ENCODE data around the gene SAP30.

Gene SAP30

GRCh38 chr4:173379929-173380328 lies 9.2 kb downstream of the SAP30 start:
- no peak for TF ChIP-seq Cebpa-rat (IDR thresholded peaks at IDR 0.05)
- Histone ChIP-seq H3K4me1 (peaks cover 0 to 25% (median 3%) of the 10 kb centered on the region in 10 experiments; a peak in 9 of 20 replicates), H3K4me3 (no peak overlapping the region), H3K9ac (no peak overlapping the region), H3K27me3 (no peaks in the 10 kb centered on the region), H4K20me1 (peaks cover 0 to 16% (median 4%) of the 10 kb centered on the region in 11 experiments; a peak in 7 of 22 replicates), H3K36me3 (peaks cover 16 to 62% (median 40%) of the 10 kb centered on the region in 11 experiments; a peak in 21 of 22 replicates), H3K27ac (no peak overlapping the region), H3K9me3 (replicated peaks in 1 of 11) (no peaks in the 10 kb centered on the region), H3K4me2 (no peak overlapping the region)

- Histone ChIP-seq H4K20me1 (peaks cover 0 to 7% (median 0%) of the 10 kb centered on the region in 11 experiments; a peak in 5 of 22 replicates), H3K27me3 (no peaks in the 10 kb centered on the region), H3K4me2 (peak overlapping the region in 2 of 11 experiments; percentile 4 to 18; a peak in 2 of 22 replicates), H3K4me3 (no peak overlapping the region), H3K9me3 (replicated peaks in 1 of 11) (no peaks in the 10 kb centered on the region), H3K4me1 (peaks cover 0 to 16% (median 0%) of the 10 kb centered on the region in 10 experiments; a peak in 5 of 20 replicates), H3K9ac (no peak overlapping the region), H3K27ac (no peak overlapping the region), H3K36me3 (peaks cover 10 to 56% (median 37%) of the 10 kb centered on the region in 11 experiments; a peak in 21 of 22 replicates)
- TF ChIP-seq Cebpa-rat (IDR thresholded peaks at IDR 0.05) = no peak
These were observed 10.2 kb downstream of the SAP30 start for GRCh38 chr4:173380987-173381386.

- peaks cover 0 to 15% (median 0%) of the 10 kb centered on the region in 10 experiments; a peak in 4 of 20 replicates for H3K4me1 ChIP-seq
- peak overlapping the region in 2 of 11 experiments; percentile 4 to 39; a peak in 1 of 22 replicates for H3K4me2 ChIP-seq
- no peak overlapping the region for H3K9ac ChIP-seq
- H3K27ac ChIP-seq = no peak overlapping the region
- peaks cover 0 to under 1% (median 0%) of the 10 kb centered on the region in 11 experiments; a peak in 3 of 22 replicates for H4K20me1 ChIP-seq
- peaks cover 5 to 50% (median 31%) of the 10 kb centered on the region in 11 experiments; a peak in 21 of 22 replicates for H3K36me3 ChIP-seq
- TF ChIP-seq Cebpa-rat (IDR thresholded peaks at IDR 0.05) = no peak
- H3K9me3 ChIP-seq (replicated peaks in 1 of 11) = no peaks in the 10 kb centered on the region
- no peak overlapping the region for H3K4me3 ChIP-seq
- H3K27me3 ChIP-seq = no peaks in the 10 kb centered on the region
These were observed 10.9 kb downstream of the SAP30 start for GRCh38 chr4:173381610-173382009.

GRCh38 chr4:173382349-173382748 lies 11.6 kb downstream of the SAP30 start:
- Histone ChIP-seq H3K9me3 (replicated peaks in 1 of 11) (no peaks in the 10 kb centered on the region), H3K27ac (no peak overlapping the region), H4K20me1 (no peaks in the 10 kb centered on the region; a peak in 1 of 22 replicates), H3K4me3 (no peak overlapping the region), H3K36me3 (peaks cover 5 to 50% (median 25%) of the 10 kb centered on the region in 11 experiments; a peak in 21 of 22 replicates), H3K4me2 (no peak overlapping the region), H3K9ac (no peak overlapping the region), H3K27me3 (no peaks in the 10 kb centered on the region), H3K4me1 (peaks cover 0 to 15% (median 0%) of the 10 kb centered on the region in 10 experiments; a peak in 4 of 20 replicates)
- TF ChIP-seq Cebpa-rat (IDR thresholded peaks at IDR 0.05) = no peak

- no peaks in the 10 kb centered on the region for H4K20me1 ChIP-seq
- H3K36me3 ChIP-seq = peaks cover 16 to 59% (median 32%) of the 10 kb centered on the region in 11 experiments; a peak in 20 of 22 replicates
- peaks cover 0 to 4% (median 0%) of the 10 kb centered on the region in 10 experiments; a peak in 4 of 20 replicates for H3K4me1 ChIP-seq
- H3K9ac ChIP-seq = no peak overlapping the region
- no peak for TF ChIP-seq Cebpa-rat (IDR thresholded peaks at IDR 0.05)
- no peaks in the 10 kb centered on the region for H3K27me3 ChIP-seq
- no peak overlapping the region for H3K4me2 ChIP-seq
- H3K9me3 ChIP-seq (replicated peaks in 1 of 11) = peaks cover 0 to 3% (median 0%) of the 10 kb centered on the region in 11 experiments; a peak in 1 of 22 replicates
- no peak overlapping the region for H3K27ac ChIP-seq
- no peak overlapping the region for H3K4me3 ChIP-seq
These were observed 16.0 kb downstream of the SAP30 start for GRCh38 chr4:173386751-173387150.

GRCh38 chr4:173391701-173392100 lies 20.9 kb downstream of the SAP30 start:
- H3K9me3 ChIP-seq (replicated peaks in 1 of 11) = peaks cover 0 to 16% (median 4%) of the 10 kb centered on the region in 11 experiments; a peak in 8 of 22 replicates
- no peaks in the 10 kb centered on the region for H4K20me1 ChIP-seq
- H3K36me3 ChIP-seq = peaks cover 47 to 89% (median 64%) of the 10 kb centered on the region in 11 experiments
- H3K9ac ChIP-seq = no peak overlapping the region
- no peaks in the 10 kb centered on the region for H3K4me1 ChIP-seq
- H3K4me3 ChIP-seq = no peak overlapping the region
- H3K4me2 ChIP-seq = no peak overlapping the region
- TF ChIP-seq Cebpa-rat (IDR thresholded peaks at IDR 0.05) = no peak
- H3K27ac ChIP-seq = no peak overlapping the region
- H3K27me3 ChIP-seq = no peaks in the 10 kb centered on the region

- Histone ChIP-seq H4K20me1 (no peaks in the 10 kb centered on the region), H3K4me1 (peaks cover 0 to 7% (median 2%) of the 10 kb centered on the region in 10 experiments; a peak in 4 of 20 replicates), H3K27ac (no peak overlapping the region), H3K4me3 (no peak overlapping the region), H3K9me3 (replicated peaks in 1 of 11) (peaks cover 0 to 9% (median 3%) of the 10 kb centered on the region in 11 experiments; a peak in 7 of 22 replicates), H3K4me2 (no peak overlapping the region), H3K9ac (no peak overlapping the region), H3K27me3 (no peaks in the 10 kb centered on the region), H3K36me3 (peaks cover 28 to 45% (median 33%) of the 10 kb centered on the region in 11 experiments; a peak in 21 of 22 replicates)
- no peak for TF ChIP-seq Cebpa-rat (IDR thresholded peaks at IDR 0.05)
These were observed 26.9 kb downstream of the SAP30 start for GRCh38 chr4:173397604-173398003.

GRCh38 chr4:173398220-173398619 lies 27.5 kb downstream of the SAP30 start:
- H3K4me2 ChIP-seq = no peak overlapping the region
- H3K4me1 ChIP-seq = peaks cover 0 to 7% (median 2%) of the 10 kb centered on the region in 10 experiments; a peak in 4 of 20 replicates
- peaks cover 0 to 5% (median 0%) of the 10 kb centered on the region in 11 experiments; a peak in 2 of 22 replicates for H3K9me3 ChIP-seq (replicated peaks in 1 of 11)
- H3K27ac ChIP-seq = no peak overlapping the region
- no peaks in the 10 kb centered on the region for H4K20me1 ChIP-seq
- TF ChIP-seq Cebpa-rat (IDR thresholded peaks at IDR 0.05) = no peak
- H3K4me3 ChIP-seq = no peak overlapping the region
- no peak overlapping the region for H3K9ac ChIP-seq
- H3K27me3 ChIP-seq = no peaks in the 10 kb centered on the region
- peaks cover 26 to 45% (median 32%) of the 10 kb centered on the region in 11 experiments for H3K36me3 ChIP-seq

GRCh38 chr4:173398779-173399415 lies 28.1 kb downstream of the SAP30 start, which contains the start of gene SCRG1:
SCRG1 (minus strand) TSS chr4:173399116; CDS start chr4:173391414, 7,702 bp downstream.
- no peak within 1 kb of the TSS for H3K27ac ChIP-seq
- peaks cover 0 to 7% (median 2%) of the 10 kb centered on the region in 10 experiments; a peak in 4 of 20 replicates for H3K4me1 ChIP-seq
- no peaks in the 10 kb centered on the region for H3K27me3 ChIP-seq
- peaks cover 26 to 45% (median 35%) of the 10 kb centered on the region in 11 experiments for H3K36me3 ChIP-seq
- H3K4me2 ChIP-seq = no peak within 1 kb of the TSS
- H3K4me3 ChIP-seq = no peak within 1 kb of the TSS
- peaks cover 0 to 4% (median 0%) of the 10 kb centered on the region in 11 experiments; a peak in 2 of 22 replicates for H3K9me3 ChIP-seq (replicated peaks in 1 of 11)
- TF ChIP-seq Cebpa-rat (IDR thresholded peaks at IDR 0.05) = no peak
- no peak within 1 kb of the TSS for H3K9ac ChIP-seq
- no peaks in the 10 kb centered on the region for H4K20me1 ChIP-seq
